ENCODE results near the gene ERICH2. TPM values are rescaled to one million over a fixed set of nuclear protein-coding genes. Genes with fewer than 3 reads are reported as not detected.

The ERICH2 gene
- total and polyA plus RNA-seq, 2 of the 13 experiments (the other 11 are each of a cell fraction or from before 2014, with no cell fraction given), result not detected

DNA sequence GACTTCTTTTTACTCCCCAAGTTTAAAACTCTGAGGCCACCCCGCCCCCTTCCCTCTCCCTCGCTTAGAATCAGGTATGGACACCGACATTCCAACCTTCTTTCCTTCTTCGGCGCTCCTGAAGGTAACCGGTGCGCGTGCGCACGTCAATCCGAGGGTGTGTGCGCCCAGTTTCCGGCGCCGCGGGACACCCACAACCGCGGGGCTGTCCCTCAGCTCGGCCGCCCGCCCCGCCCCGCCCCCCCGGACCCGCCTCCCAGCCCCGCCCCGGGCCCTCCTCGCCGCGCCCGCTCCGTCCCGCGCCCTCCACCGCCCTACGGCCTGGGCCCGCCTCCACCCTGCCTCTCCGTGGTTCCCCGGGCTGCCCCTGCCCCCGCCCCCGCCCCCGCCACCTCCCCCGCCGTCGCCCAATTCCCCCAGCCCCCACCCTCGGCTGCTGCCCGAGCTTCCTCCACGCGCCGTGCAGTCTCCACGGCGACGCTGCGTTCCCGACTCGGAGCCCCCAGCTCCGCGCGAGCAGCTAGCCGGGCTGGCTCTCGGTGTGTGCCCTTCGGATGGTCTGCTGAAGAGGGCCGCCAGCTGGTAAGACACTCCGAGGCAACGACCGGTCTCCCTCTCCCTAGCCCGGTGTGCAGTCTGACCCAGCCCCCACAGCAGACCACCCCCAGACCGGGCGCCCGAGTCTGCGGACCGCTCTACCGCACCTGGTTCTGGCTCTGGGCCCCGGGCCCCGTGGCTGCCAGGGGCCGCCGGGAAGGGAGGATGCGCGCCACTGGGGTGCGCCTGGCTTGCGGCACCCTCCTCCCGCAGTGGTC is 635 bp downstream of the ERICH2 start (continued):
- TF ChIP-seq ZNF616 (CRISPR knock-in tag; IDR thresholded peaks at IDR 0.05; ENCODE audit: low read depth) (no peak), TFAP4 (IDR thresholded peaks at IDR 0.05; ENCODE audit: borderline replicate concordance, low read depth) (peak; percentile 68; the same call in 1 of the 2 replicates), ZNF512B (CRISPR knock-in tag; IDR thresholded peaks at IDR 0.05; ENCODE audit: borderline replicate concordance) (no peak), MXI1 (IDR thresholded peaks at IDR 0.05; ENCODE audit: borderline replicate concordance, low read depth, low read length) (no peak), ZNF776 (CRISPR knock-in tag; IDR thresholded peaks at IDR 0.05) (peak; percentile 69; the same call in 1 of the 2 replicates), ZNF382 (CRISPR knock-in tag; IDR thresholded peaks at IDR 0.05; ENCODE audit: borderline replicate concordance) (no peak), ZBTB4 (CRISPR knock-in tag; IDR thresholded peaks at IDR 0.05; ENCODE audit: borderline replicate concordance) (peak; percentile 57; the same call in 1 of the 2 replicates), ZIK1 (CRISPR knock-in tag; IDR thresholded peaks at IDR 0.05; ENCODE audit: borderline replicate concordance, low read depth) (no peak), ZNF652 (CRISPR knock-in tag; IDR thresholded peaks at IDR 0.05; ENCODE audit: borderline replicate concordance, low read depth) (no peak), HMGA1 (CRISPR knock-in tag; conservative IDR thresholded peaks at IDR 0.05) (no peak)
- TF ChIP-seq, protein P1, sequence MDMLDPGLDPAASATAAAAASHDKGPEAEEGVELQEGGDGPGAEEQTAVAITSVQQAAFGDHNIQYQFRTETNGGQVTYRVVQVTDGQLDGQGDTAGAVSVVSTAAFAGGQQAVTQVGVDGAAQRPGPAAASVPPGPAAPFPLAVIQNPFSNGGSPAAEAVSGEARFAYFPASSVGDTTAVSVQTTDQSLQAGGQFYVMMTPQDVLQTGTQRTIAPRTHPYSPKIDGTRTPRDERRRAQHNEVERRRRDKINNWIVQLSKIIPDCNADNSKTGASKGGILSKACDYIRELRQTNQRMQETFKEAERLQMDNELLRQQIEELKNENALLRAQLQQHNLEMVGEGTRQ (IDR thresholded peaks at IDR 0.05; ENCODE audit: low read depth, low read length), result no peak
- TF ChIP-seq, protein P1 (CRISPR knock-in tag; IDR thresholded peaks at IDR 0.05; ENCODE audit: borderline replicate concordance), result no peak
